ENCODE data around the gene SNX17. TPM values are rescaled to one million over a fixed set of nuclear protein-coding genes. Genes with fewer than 3 reads are reported as not detected.

SNX17 gene
- total and polyA plus RNA-seq, 2 of the 13 experiments (the other 11 are each of a cell fraction or from before 2014, with no cell fraction given) = 75.0 to 109 TPM

DNA sequence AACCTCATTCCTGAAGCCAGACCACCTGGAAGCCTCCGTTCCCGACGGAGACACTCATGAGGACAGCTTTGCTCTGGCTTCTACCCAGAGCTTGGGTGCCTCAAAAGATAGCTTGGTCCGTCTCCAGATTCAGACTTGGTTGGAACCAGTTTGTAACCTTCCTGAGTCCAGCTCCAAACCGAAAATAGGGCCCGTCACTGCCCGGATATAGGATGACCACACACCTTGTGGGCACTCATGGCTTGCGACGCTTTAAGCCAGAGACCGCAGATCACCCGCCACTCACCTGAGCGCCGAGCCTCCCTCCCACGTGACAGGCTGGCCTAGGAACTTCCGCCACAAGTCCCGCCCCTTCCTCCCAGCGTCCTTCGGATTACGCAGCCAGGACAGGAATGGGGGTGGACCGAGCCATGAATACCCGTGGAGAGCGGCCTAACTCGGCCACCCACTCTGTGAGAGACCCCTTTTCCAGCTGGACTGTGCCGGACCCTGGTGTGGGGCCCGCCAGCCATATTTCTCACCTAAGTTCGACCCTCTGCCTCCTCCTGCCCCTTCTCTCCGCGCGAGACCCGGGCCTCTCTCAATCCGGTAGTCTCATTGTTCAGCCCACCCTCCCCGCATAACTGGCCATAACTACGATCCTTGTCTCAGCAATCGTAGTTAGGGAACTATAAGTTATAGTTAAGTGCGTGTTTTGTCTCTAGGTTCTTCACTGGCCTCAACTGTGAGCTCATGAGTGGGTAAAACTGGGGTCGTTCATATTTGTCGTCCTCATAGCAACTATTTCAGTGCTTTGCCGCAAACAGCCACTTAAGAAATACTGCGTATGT is 47.4 kb upstream of the SNX17 start, which contains the start of gene MPV17 (continued):
- TF ChIP-seq, protein P1, sequence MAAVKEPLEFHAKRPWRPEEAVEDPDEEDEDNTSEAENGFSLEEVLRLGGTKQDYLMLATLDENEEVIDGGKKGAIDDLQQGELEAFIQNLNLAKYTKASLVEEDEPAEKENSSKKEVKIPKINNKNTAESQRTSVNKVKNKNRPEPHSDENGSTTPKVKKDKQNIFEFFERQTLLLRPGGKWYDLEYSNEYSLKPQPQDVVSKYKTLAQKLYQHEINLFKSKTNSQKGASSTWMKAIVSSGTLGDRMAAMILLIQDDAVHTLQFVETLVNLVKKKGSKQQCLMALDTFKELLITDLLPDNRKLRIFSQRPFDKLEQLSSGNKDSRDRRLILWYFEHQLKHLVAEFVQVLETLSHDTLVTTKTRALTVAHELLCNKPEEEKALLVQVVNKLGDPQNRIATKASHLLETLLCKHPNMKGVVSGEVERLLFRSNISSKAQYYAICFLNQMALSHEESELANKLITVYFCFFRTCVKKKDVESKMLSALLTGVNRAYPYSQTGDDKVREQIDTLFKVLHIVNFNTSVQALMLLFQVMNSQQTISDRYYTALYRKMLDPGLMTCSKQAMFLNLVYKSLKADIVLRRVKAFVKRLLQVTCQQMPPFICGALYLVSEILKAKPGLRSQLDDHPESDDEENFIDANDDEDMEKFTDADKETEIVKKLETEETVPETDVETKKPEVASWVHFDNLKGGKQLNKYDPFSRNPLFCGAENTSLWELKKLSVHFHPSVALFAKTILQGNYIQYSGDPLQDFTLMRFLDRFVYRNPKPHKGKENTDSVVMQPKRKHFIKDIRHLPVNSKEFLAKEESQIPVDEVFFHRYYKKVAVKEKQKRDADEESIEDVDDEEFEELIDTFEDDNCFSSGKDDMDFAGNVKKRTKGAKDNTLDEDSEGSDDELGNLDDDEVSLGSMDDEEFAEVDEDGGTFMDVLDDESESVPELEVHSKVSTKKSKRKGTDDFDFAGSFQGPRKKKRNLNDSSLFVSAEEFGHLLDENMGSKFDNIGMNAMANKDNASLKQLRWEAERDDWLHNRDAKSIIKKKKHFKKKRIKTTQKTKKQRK (IDR thresholded peaks at IDR 0.05; ENCODE audit: low read length) = no peak
- no peak for TF ChIP-seq SOX6 (IDR thresholded peaks at IDR 0.05)
- TF ChIP-seq SOX6 (CRISPR knock-in tag; IDR thresholded peaks at IDR 0.05) = peak; percentile 65
- peak; percentile 80; the same call in 1 of the 2 replicates for TF ChIP-seq CHD2 (IDR thresholded peaks at IDR 0.05; ENCODE audit: low read depth, low read length)
- TF ChIP-seq ZNF720 (CRISPR knock-in tag; IDR thresholded peaks at IDR 0.05) = no peak
- TF ChIP-seq, protein P2, sequence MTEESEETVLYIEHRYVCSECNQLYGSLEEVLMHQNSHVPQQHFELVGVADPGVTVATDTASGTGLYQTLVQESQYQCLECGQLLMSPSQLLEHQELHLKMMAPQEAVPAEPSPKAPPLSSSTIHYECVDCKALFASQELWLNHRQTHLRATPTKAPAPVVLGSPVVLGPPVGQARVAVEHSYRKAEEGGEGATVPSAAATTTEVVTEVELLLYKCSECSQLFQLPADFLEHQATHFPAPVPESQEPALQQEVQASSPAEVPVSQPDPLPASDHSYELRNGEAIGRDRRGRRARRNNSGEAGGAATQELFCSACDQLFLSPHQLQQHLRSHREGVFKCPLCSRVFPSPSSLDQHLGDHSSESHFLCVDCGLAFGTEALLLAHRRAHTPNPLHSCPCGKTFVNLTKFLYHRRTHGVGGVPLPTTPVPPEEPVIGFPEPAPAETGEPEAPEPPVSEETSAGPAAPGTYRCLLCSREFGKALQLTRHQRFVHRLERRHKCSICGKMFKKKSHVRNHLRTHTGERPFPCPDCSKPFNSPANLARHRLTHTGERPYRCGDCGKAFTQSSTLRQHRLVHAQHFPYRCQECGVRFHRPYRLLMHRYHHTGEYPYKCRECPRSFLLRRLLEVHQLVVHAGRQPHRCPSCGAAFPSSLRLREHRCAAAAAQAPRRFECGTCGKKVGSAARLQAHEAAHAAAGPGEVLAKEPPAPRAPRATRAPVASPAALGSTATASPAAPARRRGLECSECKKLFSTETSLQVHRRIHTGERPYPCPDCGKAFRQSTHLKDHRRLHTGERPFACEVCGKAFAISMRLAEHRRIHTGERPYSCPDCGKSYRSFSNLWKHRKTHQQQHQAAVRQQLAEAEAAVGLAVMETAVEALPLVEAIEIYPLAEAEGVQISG (CRISPR knock-in tag; IDR thresholded peaks at IDR 0.05) = peak; percentile 92
- peak; percentile 91; the same call in 1 of the 2 replicates for TF ChIP-seq NFKB2 (CRISPR knock-in tag; IDR thresholded peaks at IDR 0.05; ENCODE audit: borderline replicate concordance)
- no peak for TF ChIP-seq FOXP1 (IDR thresholded peaks at IDR 0.05)
- TF ChIP-seq FOXP1 (CRISPR knock-in tag; IDR thresholded peaks at IDR 0.05) = peak; percentile 33; the same call in 1 of the 2 replicates
- no peak for TF ChIP-seq ZNF878 (CRISPR knock-in tag; IDR thresholded peaks at IDR 0.05)
- TF ChIP-seq SOX13 (IDR thresholded peaks at IDR 0.05) = no peak
- TF ChIP-seq SOX13 (CRISPR knock-in tag; conservative IDR thresholded peaks at IDR 0.05 in 1 of 2, IDR thresholded peaks at IDR 0.05 in 1 of 2) = peak; percentile 56 to 95; a peak in 2 of 4 replicates
- TF ChIP-seq TCF7L2 (IDR thresholded peaks at IDR 0.05; ENCODE audit: low read depth, low read length) = no peak
- TF ChIP-seq YEATS4 (CRISPR knock-in tag; IDR thresholded peaks at IDR 0.05; ENCODE audit: borderline replicate concordance) = peak; percentile 95
- TF ChIP-seq PHF20 (CRISPR knock-in tag; IDR thresholded peaks at IDR 0.05) = peak; percentile 91
- TF ChIP-seq, protein P3, sequence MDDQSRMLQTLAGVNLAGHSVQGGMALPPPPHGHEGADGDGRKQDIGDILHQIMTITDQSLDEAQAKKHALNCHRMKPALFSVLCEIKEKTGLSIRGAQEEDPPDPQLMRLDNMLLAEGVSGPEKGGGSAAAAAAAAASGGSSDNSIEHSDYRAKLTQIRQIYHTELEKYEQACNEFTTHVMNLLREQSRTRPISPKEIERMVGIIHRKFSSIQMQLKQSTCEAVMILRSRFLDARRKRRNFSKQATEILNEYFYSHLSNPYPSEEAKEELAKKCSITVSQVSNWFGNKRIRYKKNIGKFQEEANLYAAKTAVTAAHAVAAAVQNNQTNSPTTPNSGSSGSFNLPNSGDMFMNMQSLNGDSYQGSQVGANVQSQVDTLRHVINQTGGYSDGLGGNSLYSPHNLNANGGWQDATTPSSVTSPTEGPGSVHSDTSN (CRISPR knock-in tag; IDR thresholded peaks at IDR 0.05; ENCODE audit: borderline replicate concordance) = no peak

Measured in HepG2 (cell line).